AG04449 (cell line): ENCODE measurements around the gene MRPS6.

Experiments
- CTCF ChIA-PET: fragments of 350-600 bp; formaldehyde crosslinking; extraction: SDS; loops from one replicate; lab custom pipeline; 2021; ENCODE audit warnings: antibody characterized with exemption; lab: Yijun Ruan, JAX
- POLR2A ChIA-PET: fragments of 400-600, 350-600 bp; formaldehyde crosslinking; extraction: SDS; loops from one replicate; lab custom pipeline; 2020; ENCODE audit warnings: antibody characterized with exemption, inconsistent platforms; lab: Yijun Ruan, JAX
- DNase-seq: peaks from one replicate; pipeline ENCODE4 v3.0.0-alpha.2; 2010; ENCODE audit warnings: low read depth, low spot score
- H3K4me3 ChIP-seq: 2 replicates; pipeline ENCODE4 v1.5.1; 2011; ENCODE audit warnings: low read depth, mild to moderate bottlenecking, control low read depth, low read length
- TF ChIP-seq, protein P1 (sequence below): IDR thresholded peaks from one replicate; pipeline ENCODE4 v1.5.1; 2011; ENCODE audit warnings: mild to moderate bottlenecking, moderate library complexity, low read length, control low read depth, inconsistent platforms; ENCODE audit not compliant: insufficient read depth; ENCODE audit errors: missing control alignments

Gene MRPS6

DNA sequence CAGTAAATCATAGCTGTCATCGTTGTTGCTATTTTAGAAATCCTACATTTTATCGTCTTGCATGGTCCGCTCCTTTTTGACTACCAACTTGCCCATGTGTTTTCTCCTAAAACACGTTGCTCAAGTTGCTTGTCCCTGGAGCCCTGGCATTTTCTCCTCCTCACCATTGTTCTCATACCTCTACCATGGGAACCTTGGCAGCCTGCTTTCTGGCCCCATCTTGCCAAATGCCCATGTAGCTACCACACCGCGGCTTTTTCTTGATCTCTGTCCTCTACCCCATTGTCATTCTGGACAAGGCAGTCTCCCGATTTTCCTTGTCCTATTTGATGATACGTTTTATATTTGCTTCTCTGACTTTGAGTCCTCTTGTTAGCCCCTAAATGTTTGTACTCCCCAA is 50.2 kb downstream of the MRPS6 start:
- no peak overlapping the region for H3K4me3 ChIP-seq
- TF ChIP-seq, protein P1, sequence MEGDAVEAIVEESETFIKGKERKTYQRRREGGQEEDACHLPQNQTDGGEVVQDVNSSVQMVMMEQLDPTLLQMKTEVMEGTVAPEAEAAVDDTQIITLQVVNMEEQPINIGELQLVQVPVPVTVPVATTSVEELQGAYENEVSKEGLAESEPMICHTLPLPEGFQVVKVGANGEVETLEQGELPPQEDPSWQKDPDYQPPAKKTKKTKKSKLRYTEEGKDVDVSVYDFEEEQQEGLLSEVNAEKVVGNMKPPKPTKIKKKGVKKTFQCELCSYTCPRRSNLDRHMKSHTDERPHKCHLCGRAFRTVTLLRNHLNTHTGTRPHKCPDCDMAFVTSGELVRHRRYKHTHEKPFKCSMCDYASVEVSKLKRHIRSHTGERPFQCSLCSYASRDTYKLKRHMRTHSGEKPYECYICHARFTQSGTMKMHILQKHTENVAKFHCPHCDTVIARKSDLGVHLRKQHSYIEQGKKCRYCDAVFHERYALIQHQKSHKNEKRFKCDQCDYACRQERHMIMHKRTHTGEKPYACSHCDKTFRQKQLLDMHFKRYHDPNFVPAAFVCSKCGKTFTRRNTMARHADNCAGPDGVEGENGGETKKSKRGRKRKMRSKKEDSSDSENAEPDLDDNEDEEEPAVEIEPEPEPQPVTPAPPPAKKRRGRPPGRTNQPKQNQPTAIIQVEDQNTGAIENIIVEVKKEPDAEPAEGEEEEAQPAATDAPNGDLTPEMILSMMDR = no peak
- CTCF ChIA-PET = interaction anchor here (1.3 to 2.3 kb wide), 2 partner anchors 184 to 200 kb away, joined by 3 to 7 read pairs; no protein-coding TSS in a partner anchor
- POLR2A ChIA-PET = no interaction called here
- no peak for DNase-seq

DNA sequence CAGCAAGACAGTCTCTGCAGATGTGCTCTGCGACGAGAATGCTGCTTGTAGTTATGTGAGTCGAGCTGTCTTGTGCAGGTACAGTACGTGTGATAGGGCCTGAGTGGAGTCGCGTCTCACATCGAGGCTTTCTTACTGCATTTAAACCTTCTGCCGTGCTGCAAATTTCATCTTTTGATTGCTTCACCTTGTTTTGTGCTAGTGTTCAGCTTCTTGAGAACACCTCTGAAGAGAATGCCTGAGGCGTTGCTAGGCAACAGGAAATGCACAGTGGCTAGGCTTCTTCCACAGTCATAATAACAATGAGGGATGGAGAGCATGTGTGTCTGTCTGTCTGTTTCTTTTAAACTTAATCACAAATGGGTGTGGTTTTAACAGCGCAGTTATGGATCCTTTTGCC is 52.9 kb downstream of the MRPS6 start:
- TF ChIP-seq, protein P1 = no peak
- H3K4me3 ChIP-seq = no peak overlapping the region
- CTCF ChIA-PET = no interaction called here
- POLR2A ChIA-PET = no interaction called here
- DNase-seq = no peak

DNA sequence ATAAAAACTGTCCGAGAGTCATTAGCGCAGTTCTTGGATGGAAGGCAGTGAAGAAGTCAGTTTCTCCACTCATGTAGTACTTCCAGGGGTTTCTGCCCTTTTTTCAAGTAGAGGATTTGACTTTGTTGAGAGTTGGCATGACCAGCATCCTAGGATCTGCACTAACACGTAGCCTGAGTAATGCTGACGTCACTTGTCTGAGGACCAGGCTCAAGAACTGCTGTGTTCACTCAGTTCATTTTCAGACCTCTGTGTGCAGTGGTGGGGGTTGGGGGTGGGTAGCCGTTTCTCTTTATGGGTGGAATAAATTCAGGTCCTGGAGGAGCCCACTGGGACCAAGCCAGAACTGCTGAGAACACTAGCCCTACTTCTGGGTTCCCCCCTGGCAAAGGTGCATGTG is 53.3 kb downstream of the MRPS6 start:
- POLR2A ChIA-PET = no interaction called here
- TF ChIP-seq, protein P1 = no peak
- CTCF ChIA-PET = no interaction called here

DNA sequence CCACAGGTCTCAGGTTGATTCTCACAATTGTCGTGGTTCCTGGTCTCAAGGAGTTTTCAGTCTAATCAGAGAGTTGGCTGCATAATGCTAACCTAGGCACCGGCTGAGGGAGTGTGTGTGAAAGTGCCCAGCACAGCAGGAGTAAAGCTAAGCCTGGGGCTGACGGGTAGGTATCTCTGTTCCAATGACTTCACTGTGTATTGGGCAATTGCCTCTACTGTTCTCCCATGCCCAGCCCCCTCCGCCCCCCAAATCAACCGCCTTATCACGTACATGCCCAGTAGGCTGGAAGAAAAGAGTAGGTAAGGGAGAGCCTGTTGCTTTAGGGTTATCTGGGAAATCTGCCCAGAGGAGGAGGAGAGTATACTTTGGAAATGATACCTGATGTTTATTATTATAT is 54.7 kb downstream of the MRPS6 start:
- ChIA-PET POLR2A (no interaction called here), CTCF (interaction anchor here (1.2 to 4.5 kb wide), 8 partner anchors 8 to 220 kb away, joined by 5 to 23 read pairs (median 13); no protein-coding TSS in a partner anchor)
- TF ChIP-seq, protein P1 = no peak
- H3K4me3 ChIP-seq = no peak overlapping the region
- no peak for DNase-seq

More for the DNA sequence above, 53.3 kb downstream of the MRPS6 start:
- no peak for DNase-seq
- H3K4me3 ChIP-seq = no peak overlapping the region

DNA sequence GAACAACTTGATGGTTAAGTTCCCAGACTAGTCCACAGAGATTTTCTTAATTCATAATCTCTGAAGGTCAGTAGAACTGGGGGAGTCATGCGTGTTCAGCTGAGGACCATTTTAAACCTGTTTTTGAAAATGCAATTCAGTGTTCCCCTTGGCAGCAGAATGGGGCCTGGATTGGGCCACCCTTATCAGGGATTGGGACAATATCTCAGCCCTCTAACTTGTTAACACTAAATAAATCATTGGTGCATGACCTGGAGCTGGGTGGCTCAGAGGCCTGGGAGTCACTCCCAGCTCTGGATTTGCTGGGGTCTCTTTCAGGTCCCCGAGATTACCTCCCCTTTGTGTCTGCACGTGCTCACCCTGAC is 55.3 kb downstream of the MRPS6 start:
- POLR2A ChIA-PET = no interaction called here
- H3K4me3 ChIP-seq = no peak overlapping the region
- DNase-seq = no peak
- CTCF ChIA-PET = interaction anchor here (1.2 to 4.5 kb wide), 12 partner anchors 8 to 223 kb away, joined by 4 to 23 read pairs (median 7); no protein-coding TSS in a partner anchor
- TF ChIP-seq, protein P1 = no peak

DNA sequence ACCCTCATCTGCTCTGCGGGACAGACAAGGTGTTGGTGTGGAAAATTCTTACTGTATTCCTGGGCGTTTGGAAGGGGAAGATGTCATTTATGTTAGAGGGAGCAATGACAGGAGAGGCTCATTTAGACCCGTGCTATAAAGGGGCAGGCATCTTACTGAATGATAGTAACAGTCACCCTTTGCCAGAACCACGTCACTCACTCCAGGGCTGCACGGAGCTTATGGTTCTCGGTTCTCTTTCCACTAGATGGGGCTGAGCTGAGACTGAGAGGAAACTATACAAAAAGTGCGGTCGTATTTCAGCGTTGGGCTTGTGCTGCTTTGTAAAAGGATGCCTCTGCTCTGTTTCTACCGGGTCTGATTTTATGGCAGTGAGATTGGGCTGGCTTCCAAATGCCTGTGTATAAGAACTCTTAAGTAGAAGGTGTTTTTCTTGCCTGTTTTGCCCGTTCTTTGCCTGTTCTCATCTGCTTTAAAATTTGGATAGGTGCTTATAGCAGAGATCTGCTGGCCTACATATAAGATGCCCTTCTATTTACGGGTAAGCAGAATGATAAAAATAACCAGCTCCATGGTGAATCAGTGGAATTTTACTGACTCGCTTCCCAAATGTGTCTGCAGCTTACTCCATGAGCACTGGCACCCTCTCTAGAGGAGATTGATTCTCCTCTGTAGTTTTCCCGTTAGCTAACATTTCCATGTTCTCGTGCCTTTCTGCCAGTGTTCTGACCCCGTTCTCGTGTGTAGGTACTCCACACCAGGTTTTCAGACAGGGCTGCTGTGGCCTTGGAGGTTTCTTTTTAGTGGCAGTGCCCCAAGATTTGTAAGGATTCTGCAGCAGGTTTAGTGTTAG is 55.9 kb downstream of the MRPS6 start:
- TF ChIP-seq, protein P1 = peak; percentile 62
- peak overlapping the region; percentile 29 for H3K4me3 ChIP-seq
- peak; percentile 58 for DNase-seq
- CTCF ChIA-PET = interaction anchor here (0.6 to 4.5 kb wide), 14 partner anchors 9 to 222 kb away, joined by 3 to 23 read pairs (median 7); no protein-coding TSS in a partner anchor
- POLR2A ChIA-PET = no interaction called here
